B cell (primary cell): ENCODE measurements around the gene HAS3. TPM values are rescaled to one million over a fixed set of nuclear protein-coding genes. Genes with fewer than 3 reads are reported as not detected.

Experiments
- ATAC-seq: fragments of 200-7000 bp; cut with Tn5 transposase; one replicate; pipeline ENCODE4 v1.10.0; 2021; ENCODE audit warnings: low read depth, mild to moderate bottlenecking, moderate number of reproducible peaks, moderate library complexity
- CTCF ChIA-PET: fragments of 350-600 bp; sonication (Branson Sonifier 250); formaldehyde crosslinking; loops from one replicate; lab custom pipeline; 2021; ENCODE audit warnings: antibody characterized with exemption, inconsistent platforms; lab: Charles Lee
- POLR2A ChIA-PET: fragments of 350-600 bp; sonication (Branson Sonifier 250); formaldehyde crosslinking; loops from one replicate; lab custom pipeline; 2021; ENCODE audit warnings: antibody characterized with exemption; lab: Charles Lee
- DNase-seq: peaks from one replicate; pipeline ENCODE4 v3.0.0; 2013
- H2AFZ ChIP-seq: 2 replicates; pipeline ENCODE4 v1.6.1; 2012; ENCODE audit warnings: mild to moderate bottlenecking, low read depth, low read length; ENCODE audit not compliant: insufficient read depth, poor library complexity, severe bottlenecking
- H3K27ac ChIP-seq, 2 donors: 1 replicate in 1 of 2; 2 replicates in 1 of 2; pipeline ENCODE4 v1.5.1; 2012 to 2013; ENCODE audit warnings: low read length in 2 of 2, mild to moderate bottlenecking in 2 of 2, moderate library complexity in 1 of 2
- H3K27me3 ChIP-seq, 4 experiments: fragments of 200-600 bp in 1 of 4; sonication (generic) in 1 of 4; replicated peaks in 1 of 4; 1 replicate in 2 of 4; 2 replicates in 2 of 4; pipeline versions ENCODE4 v1.6.1 to v1.7.0; 2013 to 2016; ENCODE audit warnings: low read length in 3 of 4, mild to moderate bottlenecking in 2 of 4, mixed read lengths in 1 of 4, moderate library complexity in 1 of 4; ENCODE audit not compliant: insufficient read depth in 4 of 4, control insufficient read depth in 3 of 4; ENCODE audit errors: control extremely low read depth in 1 of 4
- H3K36me3 ChIP-seq, 2 experiments: replicated peaks in 1 of 2; 1 replicate in 1 of 2; 2 replicates in 1 of 2; pipeline versions ENCODE4 v1.6.1 to v1.7.1; 2013; ENCODE audit warnings: low read length in 1 of 2; ENCODE audit not compliant: insufficient read depth in 2 of 2, control insufficient read depth in 1 of 2; ENCODE audit errors: control extremely low read depth in 1 of 2, extremely low read depth in 1 of 2
- H3K4me1 ChIP-seq, 2 donors: fragments of 200-600 bp in 1 of 2; sonication (generic) in 1 of 2; 1 replicate in 1 of 2; 2 replicates in 1 of 2; pipeline versions ENCODE4 v1.5.1 to v1.6.1; 2013 to 2017; ENCODE audit warnings: low read length in 2 of 2; ENCODE audit not compliant: control insufficient read depth in 2 of 2, insufficient read depth in 2 of 2
- H3K4me2 ChIP-seq: replicated peaks from 2 replicates; pipeline ENCODE3; 2012; ENCODE audit warnings: mild to moderate bottlenecking, low read depth, low read length; ENCODE audit not compliant: poor library complexity, severe bottlenecking
- H3K4me3 ChIP-seq, 5 experiments: fragments of 200-600 bp in 1 of 5; sonication (generic) in 1 of 5; 1 replicate in 3 of 5; 2 replicates in 2 of 5; pipeline versions ENCODE4 v1.5.1 to v1.7.0; 2011 to 2016; ENCODE audit warnings: low read length in 4 of 5, mild to moderate bottlenecking in 4 of 5, low read depth in 2 of 5, control low read depth in 1 of 5, moderate library complexity in 1 of 5; ENCODE audit not compliant: insufficient read depth in 1 of 5; ENCODE audit errors: control extremely low read depth in 1 of 5, extremely low read depth in 1 of 5
- H3K79me2 ChIP-seq: fragments of 200-600 bp; sonication (generic); one replicate; pipeline ENCODE4 v1.6.0; 2016; ENCODE audit warnings: low read length; ENCODE audit not compliant: control insufficient read depth, insufficient read depth
- H3K9ac ChIP-seq: fragments of 200-600 bp; sonication (generic); 2 replicates; pipeline ENCODE4 v1.6.1; 2017; ENCODE audit warnings: mild to moderate bottlenecking, low read length, moderate library complexity
- H3K9me3 ChIP-seq, 3 donors: one replicate each; pipeline versions ENCODE4 v1.6.1 to v1.7.1; 2013; ENCODE audit warnings: low read length in 2 of 3; ENCODE audit not compliant: control insufficient read depth in 2 of 3, insufficient read depth in 1 of 3; ENCODE audit errors: control extremely low read depth in 1 of 3
- H4K20me1 ChIP-seq: 2 replicates; pipeline ENCODE4 v1.6.0; 2012; ENCODE audit warnings: mild to moderate bottlenecking, low read length; ENCODE audit not compliant: insufficient read depth, control insufficient read depth, poor library complexity, severe bottlenecking
- H3K27ac Mint-ChIP-seq: one replicate; pipeline ENCODE4 v1.8.0; 2021; ENCODE audit warnings: mixed read lengths
- H3K27me3 Mint-ChIP-seq: one replicate; pipeline ENCODE4 v1.8.0; 2021; ENCODE audit warnings: mixed read lengths
- H3K4me1 Mint-ChIP-seq: one replicate; pipeline ENCODE4 v1.8.0; 2021; ENCODE audit warnings: mixed read lengths
- H3K4me3 Mint-ChIP-seq: one replicate; pipeline ENCODE4 v1.8.0; 2021; ENCODE audit warnings: mixed read lengths
- H3K9me3 Mint-ChIP-seq: one replicate; pipeline ENCODE4 v1.8.0; 2022; ENCODE audit warnings: mixed read lengths; ENCODE audit not compliant: insufficient read depth
- CTCF ChIP-seq: fragments of 200-600 bp; IDR thresholded peaks from one replicate; pipeline ENCODE4 v1.8.0; 2022; ENCODE audit warnings: antibody characterized with exemption, mild to moderate bottlenecking
- EZH2 ChIP-seq: IDR thresholded peaks from 2 replicates; pipeline ENCODE4 v1.6.1; 2012; ENCODE audit warnings: borderline replicate concordance, low read depth, mild to moderate bottlenecking, moderate library complexity, low read length; ENCODE audit not compliant: insufficient read depth, poor library complexity, severe bottlenecking
- WGBS: methylation state at CpG from one replicate; pipeline ENCODE4 v1.1.5; 2013; ENCODE audit warnings: missing lambda C conversion rate; ENCODE audit not compliant: insufficient coverage; 5-methylcytosine and 5-hydroxymethylcytosine counted together
- intact Hi-C: fragments of 100-400 bp; cut with micrococcal nuclease; formaldehyde crosslinking; loops from one replicate; pipeline ENCODE4 v1.10.0; 2022
- polyA plus RNA-seq: library from polyadenylated mRNA; depleted of rRNA; stranded (reverse); fragments of >200 nt; gene quantifications from 2 replicates; pipeline ENCODE4 v1.2.3, GENCODE V29; 2012
- total RNA-seq, 2 donors: library from RNA; stranded (reverse); fragments of 120-200 nt in 1 of 2; gene quantifications; 1 replicate in 1 of 2; 2 replicates in 1 of 2; pipeline versions ENCODE4 v1.2.3 to v1.2.4, GENCODE V29; 2013 to 2022

The HAS3 gene
- total and polyA plus RNA-seq, 2 donors (not counting 1 experiment from before 2014, with no cell fraction given): 1.4 to 2.6 TPM

- Histone ChIP-seq H3K27me3 (no peaks in the 10 kb centered on the region), H3K9me3 (no peaks in the 10 kb centered on the region), H3K9ac (no peak overlapping the region), H3K79me2 (peaks cover 77% of the 10 kb centered on the region), H2AFZ (no peak overlapping the region), H4K20me1 (peaks cover 58% of the 10 kb centered on the region), H3K4me3 (no peak overlapping the region), H3K27ac (no peak overlapping the region), H3K4me1 (peaks cover 11 to 12% of the 10 kb centered on the region in 2 donors), H3K4me2 (no peak overlapping the region), H3K36me3 (peaks cover 4 to 6% of the 10 kb centered on the region in 2 experiments)
- Mint-ChIP-seq H3K27me3 (no peaks in the 10 kb centered on the region), H3K4me1 (peaks cover 36% of the 10 kb centered on the region), H3K4me3 (no peak overlapping the region), H3K9me3 (no peaks in the 10 kb centered on the region), H3K27ac (no peak overlapping the region)
- ATAC-seq (no peak), DNase-seq (no peak)
- intact Hi-C loops: no loop called here
- CTCF ChIA-PET: interaction anchor here (0.5 to 0.9 kb wide), 2 partner anchors 8 to 579 kb away, joined by 3 to 4 read pairs; no protein-coding TSS in a partner anchor
- POLR2A ChIA-PET: no interaction called here
- 100% methylated on average over 8 of the region's 12 CpGs for WGBS
- TF ChIP-seq CTCF: no peak
- no peak for TF ChIP-seq EZH2
These were observed 22.6 kb downstream of the HAS3 start for GRCh38 chr16:69127966-69128510.

- H3K4me3 Mint-ChIP-seq: peak overlapping the region; percentile 95
- intact Hi-C loops: loop anchor here (10.0 kb wide), 1 partner anchor 1466 kb away; the partner anchor contains the start of genes ACD, C16orf86, ENKD1 and PARD6A
- Histone ChIP-seq H3K9ac (no peak overlapping the region), H3K36me3 (peaks cover 4 to 6% of the 10 kb centered on the region in 2 experiments), H3K27me3 (no peaks in the 10 kb centered on the region), H3K27ac (peak overlapping the region in 1 of 2 donors; percentile 62), H3K4me2 (peak overlapping the region; percentile 95), H2AFZ (no peak overlapping the region), H3K9me3 (no peaks in the 10 kb centered on the region), H3K4me3 (no peak overlapping the region), H3K4me1 (peaks cover 16 to 19% of the 10 kb centered on the region in 2 donors), H4K20me1 (peaks cover 47% of the 10 kb centered on the region), H3K79me2 (peaks cover 89% of the 10 kb centered on the region)
- no peaks in the 10 kb centered on the region for H3K27me3 Mint-ChIP-seq
- no peak for DNase-seq
- TF ChIP-seq CTCF (no peak), EZH2 (no peak)
- H3K9me3 Mint-ChIP-seq: no peaks in the 10 kb centered on the region
- no peak for ATAC-seq
- H3K27ac Mint-ChIP-seq: no peak overlapping the region
- 80% methylated on average over 1 of the region's 6 CpGs for WGBS
- CTCF ChIA-PET: interaction anchor here (0.6 to 1.6 kb wide), 4 partner anchors 17 to 1009 kb away, joined by 3 to 6 read pairs (median 4); no protein-coding TSS in a partner anchor
- H3K4me1 Mint-ChIP-seq: peaks cover 49% of the 10 kb centered on the region
- POLR2A ChIA-PET: interaction anchor here (0.7 kb wide), 1 partner anchor 339 kb away, joined by 3 read pairs; no protein-coding TSS in a partner anchor
These were observed 25.0 kb downstream of the HAS3 start for GRCh38 chr16:69130461-69130860.
